OCI-LY7 (cell line): ENCODE data around the gene ASB1. TPM values are rescaled to one million over a fixed set of nuclear protein-coding genes. Genes with fewer than 3 reads are reported as not detected.

ENCODE experiments used
- BruUV-seq: library from RNA; stranded (reverse); fragments of 400-500 nt; replicated peaks from 2 replicates; lab custom pipeline; 2021; lab: Mats Ljungman, UMichigan
- CTCF ChIA-PET: fragments of 300-600 bp; sonication (Branson Sonifier 250); formaldehyde crosslinking; loops from one replicate; lab custom pipeline; 2022; ENCODE audit warnings: antibody characterized with exemption; ENCODE audit not compliant: unreplicated experiment; lab: Charles Lee
- POLR2A ChIA-PET: fragments of 300-600 bp; sonication (Branson Sonifier 250); formaldehyde crosslinking; loops from one replicate; lab custom pipeline; 2022; ENCODE audit warnings: antibody characterized with exemption; lab: Charles Lee
- DNase-seq: peaks from one replicate; pipeline ENCODE4 v3.0.0-alpha.2; 2015; ENCODE audit warnings: low spot score
- H2AFZ ChIP-seq: fragments of 200-600 bp; sonication (generic), shearing (Covaris generic); 2 replicates; pipeline ENCODE4 v1.6.1; 2014; ENCODE audit warnings: mild to moderate bottlenecking, antibody characterized with exemption, low read length, moderate library complexity
- H3K27ac ChIP-seq: fragments of 200-600 bp; sonication (generic); 2 replicates; pipeline ENCODE4 v1.5.1; 2014; ENCODE audit warnings: mixed run types, low read depth, mild to moderate bottlenecking, moderate library complexity, low read length, inconsistent platforms; ENCODE audit not compliant: poor library complexity, severe bottlenecking
- H3K36me3 ChIP-seq: fragments of 200-600 bp; sonication (generic); 2 replicates; pipeline ENCODE4 v1.6.1; 2014; ENCODE audit warnings: mild to moderate bottlenecking, antibody characterized with exemption, low read length, moderate library complexity, mixed read lengths; ENCODE audit not compliant: insufficient read depth
- H3K4me1 ChIP-seq: fragments of 200-600 bp; sonication (generic); 2 replicates; pipeline ENCODE4 v1.5.1; 2014; ENCODE audit warnings: mild to moderate bottlenecking, low read length; ENCODE audit not compliant: insufficient read depth, poor library complexity, severe bottlenecking
- H3K4me2 ChIP-seq: fragments of 200-600 bp; sonication (generic); 2 replicates; pipeline ENCODE4 v1.6.1; 2014; ENCODE audit warnings: mild to moderate bottlenecking, low read length
- H3K4me3 ChIP-seq: fragments of 200-600 bp; sonication (generic); 2 replicates; pipeline ENCODE4 v1.5.1; 2014; ENCODE audit warnings: mild to moderate bottlenecking, low read depth, low read length; ENCODE audit not compliant: poor library complexity, severe bottlenecking
- H3K79me2 ChIP-seq: fragments of 200-600 bp; sonication (generic); 2 replicates; pipeline ENCODE4 v1.6.1; 2016; ENCODE audit warnings: low read depth, mild to moderate bottlenecking, low read length, moderate library complexity, mixed read lengths; ENCODE audit not compliant: insufficient read depth
- H3K9me2 ChIP-seq: fragments of 200-600 bp; sonication (generic); 2 replicates; pipeline ENCODE4 v1.6.1; 2016; ENCODE audit warnings: mild to moderate bottlenecking, low read length, mixed read lengths; ENCODE audit not compliant: insufficient read depth
- H3K9me3 ChIP-seq: fragments of 200-600 bp; sonication (generic); 2 replicates; pipeline ENCODE4 v1.6.1; 2014; ENCODE audit warnings: mild to moderate bottlenecking, mixed run types, low read length, mixed read lengths
- H4K20me1 ChIP-seq: fragments of 200-600 bp; sonication (generic); 2 replicates; pipeline ENCODE4 v1.6.1; 2014; ENCODE audit warnings: mild to moderate bottlenecking, antibody characterized with exemption, low read length, moderate library complexity, mixed read lengths; ENCODE audit not compliant: insufficient read depth
- EZH2phosphoT487 ChIP-seq: fragments of 200-600 bp; sonication (generic); IDR thresholded peaks from 2 replicates; pipeline ENCODE4 v1.6.1; 2018; ENCODE audit warnings: low read depth, borderline replicate concordance, mild to moderate bottlenecking, mixed run types, antibody characterized with exemption, low read length, moderate library complexity, mixed read lengths
- intact Hi-C: fragments of 100-400 bp; cut with micrococcal nuclease; formaldehyde crosslinking; loops from one replicate; pipeline ENCODE4 v1.10.0; 2022; ENCODE audit not compliant: unreplicated experiment
- total RNA-seq, 2 experiments: library from RNA; depleted of rRNA in 1 of 2; stranded (reverse); fragments of >200 nt in 1 of 2; shearing (Covaris generic) in 1 of 2; gene quantifications; 2 replicates each; pipeline ENCODE4 v1.2.3, GENCODE V29; 2014 to 2022
- TF ChIP-seq, protein P1 (sequence below): fragments of 200-600 bp; sonication (generic); conservative IDR thresholded peaks from 2 replicates; pipeline ENCODE4 v1.5.1; 2014; ENCODE audit warnings: mild to moderate bottlenecking, antibody characterized with exemption, low read length, moderate library complexity, mixed read lengths

Gene ASB1
- total RNA-seq, 2 experiments from 2014 or later, result 19.4 to 37.7 TPM

DNA sequence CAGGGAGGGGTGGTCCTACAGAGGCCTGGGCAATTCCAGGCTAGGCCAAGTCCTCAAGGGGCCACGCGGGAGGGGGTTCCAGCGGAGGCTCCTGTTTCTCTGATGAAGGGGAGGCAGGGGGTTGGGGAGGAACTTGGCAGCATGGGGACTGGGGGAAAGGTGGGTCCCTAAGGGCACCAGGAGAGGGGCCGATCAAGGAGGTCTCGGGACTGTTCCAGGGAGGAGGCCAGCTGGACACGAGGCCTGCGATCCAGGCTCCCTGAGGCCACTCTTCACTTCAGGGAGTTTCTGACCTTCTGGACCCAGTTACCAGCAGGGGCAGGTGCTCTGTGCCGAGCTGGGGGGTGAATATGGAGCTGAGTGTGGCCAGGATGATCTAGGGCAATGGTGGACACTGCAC, 71.5 kb downstream of the ASB1 start:
- ChIA-PET CTCF (no interaction called here), POLR2A (no interaction called here)
- no TSS peak for BruUV-seq
- Histone ChIP-seq H3K27ac (no peak overlapping the region), H3K4me3 (no peak overlapping the region), H3K9me2 (no peaks in the 10 kb centered on the region), H3K79me2 (no peaks in the 10 kb centered on the region), H3K36me3 (no peaks in the 10 kb centered on the region), H4K20me1 (no peaks in the 10 kb centered on the region), H2AFZ (no peak overlapping the region), H3K4me1 (peaks cover 12% of the 10 kb centered on the region), H3K9me3 (no peaks in the 10 kb centered on the region), H3K4me2 (no peak overlapping the region)
- intact Hi-C loops, result no loop called here
- TF ChIP-seq, protein P1, sequence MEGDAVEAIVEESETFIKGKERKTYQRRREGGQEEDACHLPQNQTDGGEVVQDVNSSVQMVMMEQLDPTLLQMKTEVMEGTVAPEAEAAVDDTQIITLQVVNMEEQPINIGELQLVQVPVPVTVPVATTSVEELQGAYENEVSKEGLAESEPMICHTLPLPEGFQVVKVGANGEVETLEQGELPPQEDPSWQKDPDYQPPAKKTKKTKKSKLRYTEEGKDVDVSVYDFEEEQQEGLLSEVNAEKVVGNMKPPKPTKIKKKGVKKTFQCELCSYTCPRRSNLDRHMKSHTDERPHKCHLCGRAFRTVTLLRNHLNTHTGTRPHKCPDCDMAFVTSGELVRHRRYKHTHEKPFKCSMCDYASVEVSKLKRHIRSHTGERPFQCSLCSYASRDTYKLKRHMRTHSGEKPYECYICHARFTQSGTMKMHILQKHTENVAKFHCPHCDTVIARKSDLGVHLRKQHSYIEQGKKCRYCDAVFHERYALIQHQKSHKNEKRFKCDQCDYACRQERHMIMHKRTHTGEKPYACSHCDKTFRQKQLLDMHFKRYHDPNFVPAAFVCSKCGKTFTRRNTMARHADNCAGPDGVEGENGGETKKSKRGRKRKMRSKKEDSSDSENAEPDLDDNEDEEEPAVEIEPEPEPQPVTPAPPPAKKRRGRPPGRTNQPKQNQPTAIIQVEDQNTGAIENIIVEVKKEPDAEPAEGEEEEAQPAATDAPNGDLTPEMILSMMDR, result no peak
- no peak for DNase-seq

DNA sequence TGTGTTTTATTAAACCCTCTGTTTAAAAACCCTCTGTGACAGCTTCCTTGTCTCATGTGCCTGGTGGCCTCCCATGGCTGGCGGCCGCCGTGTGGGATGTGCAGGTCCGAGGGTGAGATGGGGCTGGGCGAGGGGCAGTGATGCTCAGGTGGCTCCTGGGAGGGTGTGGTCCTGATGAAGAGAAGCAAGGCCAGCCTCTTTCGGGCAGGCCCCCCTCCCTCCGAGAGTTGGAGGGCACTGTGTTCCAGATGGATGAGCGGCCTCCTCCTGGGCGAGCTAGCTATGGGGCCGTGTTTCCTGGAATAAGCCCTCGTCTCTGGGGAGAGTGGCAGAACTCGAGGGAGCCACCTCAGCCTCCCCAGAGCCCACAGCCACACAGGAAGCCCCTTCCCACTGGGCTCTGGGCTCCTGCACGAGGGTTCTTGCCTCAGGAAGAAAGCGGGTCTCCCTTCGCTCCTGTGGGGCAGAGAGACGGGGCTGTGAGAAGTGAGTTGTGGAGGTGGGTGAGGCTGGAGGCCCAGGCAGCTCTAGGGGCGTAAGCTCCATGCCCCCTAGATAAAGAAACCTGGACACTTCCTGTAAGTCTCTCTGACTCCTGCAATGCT, 72.1 kb downstream of the ASB1 start:
- ChIA-PET POLR2A (no interaction called here), CTCF (no interaction called here)
- TF ChIP-seq, protein P1, result no peak
- TF ChIP-seq EZH2phosphoT487, result no peak
- no peaks in the 10 kb centered on the region for H3K36me3 ChIP-seq
- no peaks in the 10 kb centered on the region for H3K79me2 ChIP-seq
- H3K9me2 ChIP-seq, result no peaks in the 10 kb centered on the region
- no peak overlapping the region for H3K27ac ChIP-seq
- BruUV-seq, result no TSS peak
- H3K9me3 ChIP-seq, result no peaks in the 10 kb centered on the region
- H4K20me1 ChIP-seq, result no peaks in the 10 kb centered on the region
- no peak overlapping the region for H3K4me3 ChIP-seq
- H3K4me1 ChIP-seq, result peaks cover 9% of the 10 kb centered on the region
- H3K4me2 ChIP-seq, result no peak overlapping the region
- no peak overlapping the region for H2AFZ ChIP-seq
- intact Hi-C loops, result no loop called here
- no peak for DNase-seq

DNA sequence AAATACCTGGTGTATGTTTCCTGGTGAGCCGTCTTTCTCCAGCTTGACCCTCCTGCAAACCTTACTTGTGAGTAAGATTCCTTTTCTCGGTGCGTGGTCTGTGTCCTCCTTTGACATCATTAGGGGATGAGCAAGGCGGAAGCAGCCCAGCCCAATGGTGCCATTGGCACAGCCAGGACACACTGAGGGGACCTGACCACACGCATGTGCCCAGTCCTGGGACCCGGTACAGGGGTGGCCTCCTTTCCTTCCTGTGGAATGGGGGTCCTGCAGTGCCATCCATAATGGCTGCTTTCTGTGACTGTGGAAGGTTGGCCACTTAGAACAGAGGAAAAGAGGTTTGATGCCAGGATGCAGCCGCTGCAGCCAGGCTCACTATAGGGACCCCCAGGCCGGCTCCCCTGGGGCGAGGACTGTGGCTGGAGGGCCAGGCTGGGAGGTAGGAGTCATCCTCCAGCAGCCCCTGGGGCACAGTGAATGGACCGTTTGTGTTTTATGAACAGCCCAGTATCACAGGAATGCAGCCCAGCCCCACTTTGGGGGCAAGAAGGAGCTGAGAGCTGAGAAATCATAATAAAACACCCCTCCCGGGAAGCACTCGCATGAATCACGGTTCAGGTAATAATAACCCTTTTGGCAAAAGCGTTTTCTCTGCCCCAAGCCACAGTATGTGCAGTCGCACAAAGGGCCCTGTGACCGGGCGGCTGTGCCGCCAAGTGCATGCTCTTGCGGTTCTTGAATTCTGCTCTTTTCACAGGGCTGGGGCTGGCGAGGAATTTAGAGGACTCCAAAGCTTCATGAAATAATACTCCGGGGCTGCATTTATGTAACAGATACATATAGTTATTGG, 73.2 kb downstream of the ASB1 start:
- Histone ChIP-seq H3K79me2 (no peaks in the 10 kb centered on the region), H3K4me1 (no peaks in the 10 kb centered on the region), H3K36me3 (no peaks in the 10 kb centered on the region), H3K27ac (no peak overlapping the region), H2AFZ (no peak overlapping the region), H3K9me3 (no peaks in the 10 kb centered on the region), H3K9me2 (no peaks in the 10 kb centered on the region), H4K20me1 (no peaks in the 10 kb centered on the region), H3K4me3 (no peak overlapping the region), H3K4me2 (no peak overlapping the region)
- DNase-seq, result no peak
- no TSS peak for BruUV-seq
- TF ChIP-seq EZH2phosphoT487, result no peak
- TF ChIP-seq, protein P1, result no peak
- ChIA-PET POLR2A (no interaction called here), CTCF (no interaction called here)
- intact Hi-C loops, result no loop called here
